CD4-positive, alpha-beta T cell (primary cell): Measurements from ENCODE around the gene MPC2. TPM values are rescaled to one million over a fixed set of nuclear protein-coding genes. Genes with fewer than 3 reads are reported as not detected.

Experiments
- ATAC-seq: fragments of 200-7000 bp; cut with Tn5 transposase; one replicate; pipeline ENCODE4 v1.10.0; 2022; ENCODE audit warnings: mild to moderate bottlenecking; ENCODE audit not compliant: poor library complexity
- CTCF ChIA-PET: fragments of 350-600 bp; sonication (Branson Sonifier 250); formaldehyde crosslinking; loops from one replicate; lab custom pipeline; 2021; ENCODE audit warnings: antibody characterized with exemption, inconsistent platforms; lab: Charles Lee
- POLR2A ChIA-PET: fragments of 350-600 bp; sonication (Branson Sonifier 250); formaldehyde crosslinking; loops from one replicate; lab custom pipeline; 2021; ENCODE audit warnings: antibody characterized with exemption, inconsistent platforms; lab: Charles Lee
- DNase-seq, 14 experiments: peaks; one replicate each; pipeline ENCODE4 v3.0.0-alpha.2; 2013 to 2020; ENCODE audit warnings: mixed read lengths in 2 of 14
- H3K27ac ChIP-seq, 2 donors: one replicate each; pipeline versions ENCODE4 v1.5.1 to v1.7.0; 2013; ENCODE audit warnings: low read length in 2 of 2, low read depth in 1 of 2, mild to moderate bottlenecking in 1 of 2
- H3K27me3 ChIP-seq, 2 experiments: 1 replicate in 1 of 2; 2 replicates in 1 of 2; pipeline versions ENCODE4 v1.6.1 to v1.7.0; 2013; ENCODE audit warnings: low read length in 2 of 2, control low read depth in 1 of 2, mild to moderate bottlenecking in 1 of 2, moderate library complexity in 1 of 2; ENCODE audit not compliant: insufficient read depth in 2 of 2, control insufficient read depth in 1 of 2
- H3K36me3 ChIP-seq: one replicate; pipeline ENCODE4 v1.6.1; 2013; ENCODE audit warnings: low read length, control low read depth; ENCODE audit not compliant: insufficient read depth
- H3K4me1 ChIP-seq: one replicate; pipeline ENCODE4 v1.6.1; 2013; ENCODE audit warnings: low read length, control low read depth; ENCODE audit not compliant: insufficient read depth
- H3K4me3 ChIP-seq: one replicate; pipeline ENCODE4 v1.5.1; 2013; ENCODE audit warnings: mild to moderate bottlenecking, low read length, moderate library complexity
- H3K9me3 ChIP-seq, 2 experiments: 1 replicate in 1 of 2; 2 replicates in 1 of 2; pipeline versions ENCODE4 v1.6.1 to v1.7.0; 2013; ENCODE audit warnings: low read length in 2 of 2, mild to moderate bottlenecking in 2 of 2, control low read depth in 1 of 2, moderate library complexity in 1 of 2; ENCODE audit not compliant: control insufficient read depth in 1 of 2, insufficient read depth in 1 of 2
- H3K27ac Mint-ChIP-seq: one replicate; pipeline ENCODE4 v1.8.0; 2020; ENCODE audit warnings: mixed read lengths
- H3K27me3 Mint-ChIP-seq: one replicate; pipeline ENCODE4 v1.8.0; 2021; ENCODE audit warnings: mixed read lengths
- H3K36me3 Mint-ChIP-seq: one replicate; pipeline ENCODE4 v1.8.0; 2021; ENCODE audit warnings: low read depth, mixed read lengths
- H3K4me1 Mint-ChIP-seq: one replicate; pipeline ENCODE4 v1.8.0; 2021; ENCODE audit warnings: low read depth, mixed read lengths
- H3K4me3 Mint-ChIP-seq: one replicate; pipeline ENCODE4 v1.8.0; 2020; ENCODE audit warnings: mild to moderate bottlenecking, mixed read lengths
- H3K9me3 Mint-ChIP-seq: one replicate; pipeline ENCODE4 v1.8.0; 2020; ENCODE audit warnings: mixed read lengths
- intact Hi-C, 2 experiments: fragments of 100-400 bp; cut with DNase I in 1 of 2; cut with micrococcal nuclease in 1 of 2; formaldehyde crosslinking; loops; one replicate each; pipeline versions ENCODE4 v1.15.1 to v1.9.0; 2023 to 2025; cut with DNase I, micrococcal nuclease
- total RNA-seq, 174 experiments: library from RNA in 2 of 174; stranded (reverse) in 2 of 174; gene quantifications; one replicate each; pipeline ENCODE4 v1.2.3 and lab custom pipeline; 2021 to 2026
- TF ChIP-seq, protein P1 (sequence below): fragments of 200-600 bp; IDR thresholded peaks from one replicate; pipeline ENCODE4 v1.8.0; 2022; ENCODE audit warnings: antibody characterized with exemption, mild to moderate bottlenecking

MPC2 gene
- total RNA-seq, 2 experiments from 2014 or later = 54.4 to 54.8 TPM

DNA sequence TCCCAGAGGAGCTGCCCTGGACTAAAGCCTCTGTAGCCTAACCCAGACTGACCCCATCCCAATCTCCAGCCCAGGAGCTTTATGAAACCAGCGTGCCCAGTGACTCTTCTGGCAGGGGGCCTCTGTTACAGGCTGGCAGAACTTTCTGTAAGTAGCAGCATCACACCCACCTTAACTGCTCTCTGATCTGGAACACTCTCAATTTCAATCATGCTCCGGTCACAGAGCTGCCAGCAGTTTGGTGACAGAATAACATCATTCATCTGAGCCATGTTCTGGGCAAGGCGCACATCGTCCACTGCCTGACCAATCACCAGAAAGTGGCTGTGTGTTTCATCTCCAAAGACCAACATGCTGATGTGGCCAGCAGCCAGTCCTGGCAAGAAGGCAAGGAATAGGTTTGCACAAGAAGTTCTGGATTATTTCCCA, 37.6 kb downstream of the MPC2 start:
- ATAC-seq (no peak), DNase-seq (no peak)
- POLR2A ChIA-PET = no interaction called here
- H3K27ac Mint-ChIP-seq = no peak overlapping the region
- H3K9me3 Mint-ChIP-seq = no peaks in the 10 kb centered on the region
- Histone ChIP-seq H3K27me3 (no peaks in the 10 kb centered on the region), H3K36me3 (no peaks in the 10 kb centered on the region), H3K9me3 (no peaks in the 10 kb centered on the region), H3K4me3 (no peak overlapping the region), H3K4me1 (no peaks in the 10 kb centered on the region), H3K27ac (no peak overlapping the region)
- no peaks in the 10 kb centered on the region for H3K4me1 Mint-ChIP-seq
- no peak overlapping the region for H3K4me3 Mint-ChIP-seq
- intact Hi-C loops = no loop called here
- CTCF ChIA-PET = no interaction called here
- no peaks in the 10 kb centered on the region for H3K36me3 Mint-ChIP-seq
- TF ChIP-seq, protein P1, sequence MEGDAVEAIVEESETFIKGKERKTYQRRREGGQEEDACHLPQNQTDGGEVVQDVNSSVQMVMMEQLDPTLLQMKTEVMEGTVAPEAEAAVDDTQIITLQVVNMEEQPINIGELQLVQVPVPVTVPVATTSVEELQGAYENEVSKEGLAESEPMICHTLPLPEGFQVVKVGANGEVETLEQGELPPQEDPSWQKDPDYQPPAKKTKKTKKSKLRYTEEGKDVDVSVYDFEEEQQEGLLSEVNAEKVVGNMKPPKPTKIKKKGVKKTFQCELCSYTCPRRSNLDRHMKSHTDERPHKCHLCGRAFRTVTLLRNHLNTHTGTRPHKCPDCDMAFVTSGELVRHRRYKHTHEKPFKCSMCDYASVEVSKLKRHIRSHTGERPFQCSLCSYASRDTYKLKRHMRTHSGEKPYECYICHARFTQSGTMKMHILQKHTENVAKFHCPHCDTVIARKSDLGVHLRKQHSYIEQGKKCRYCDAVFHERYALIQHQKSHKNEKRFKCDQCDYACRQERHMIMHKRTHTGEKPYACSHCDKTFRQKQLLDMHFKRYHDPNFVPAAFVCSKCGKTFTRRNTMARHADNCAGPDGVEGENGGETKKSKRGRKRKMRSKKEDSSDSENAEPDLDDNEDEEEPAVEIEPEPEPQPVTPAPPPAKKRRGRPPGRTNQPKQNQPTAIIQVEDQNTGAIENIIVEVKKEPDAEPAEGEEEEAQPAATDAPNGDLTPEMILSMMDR = no peak
- no peaks in the 10 kb centered on the region for H3K27me3 Mint-ChIP-seq

DNA sequence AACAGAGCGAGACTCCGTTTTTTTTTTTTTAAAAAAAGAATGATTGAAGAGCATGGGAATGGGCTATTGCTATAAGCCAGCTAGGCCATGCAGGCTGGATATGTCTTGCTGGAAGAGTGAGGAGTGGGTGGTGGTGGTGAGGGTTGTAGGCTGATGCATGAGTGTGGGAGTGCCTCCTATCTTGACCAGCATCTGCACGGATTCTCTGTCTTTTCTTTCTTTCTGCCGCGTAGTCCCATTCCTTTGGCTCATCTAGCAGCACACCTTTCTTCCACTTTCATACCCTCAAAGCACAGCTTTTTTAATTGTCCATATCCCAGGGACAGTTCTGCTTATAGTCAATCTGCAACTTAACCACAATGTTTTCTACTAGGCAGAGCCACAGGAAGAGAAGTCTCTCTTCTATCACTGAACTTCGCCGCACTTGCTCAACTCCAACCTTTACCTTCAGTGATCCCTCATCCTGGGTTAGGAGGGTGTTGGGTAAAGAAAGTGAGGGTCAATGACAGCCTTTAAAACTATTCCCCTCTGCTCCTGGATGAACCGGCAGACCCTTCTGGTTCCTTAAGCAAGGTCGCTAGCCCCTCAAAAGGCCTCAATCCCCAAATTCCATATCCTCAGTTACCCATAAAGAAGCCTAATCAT, 38.2 kb downstream of the MPC2 start:
- ATAC-seq (no peak), DNase-seq (no peak)
- Mint-ChIP-seq H3K4me3 (no peak overlapping the region), H3K27ac (no peak overlapping the region), H3K36me3 (no peaks in the 10 kb centered on the region), H3K27me3 (no peaks in the 10 kb centered on the region), H3K9me3 (no peaks in the 10 kb centered on the region), H3K4me1 (no peaks in the 10 kb centered on the region)
- ChIA-PET CTCF (no interaction called here), POLR2A (no interaction called here)
- intact Hi-C loops = no loop called here
- Histone ChIP-seq H3K27ac (no peak overlapping the region), H3K4me3 (no peak overlapping the region), H3K27me3 (no peaks in the 10 kb centered on the region), H3K4me1 (no peaks in the 10 kb centered on the region), H3K9me3 (no peaks in the 10 kb centered on the region), H3K36me3 (no peaks in the 10 kb centered on the region)
- TF ChIP-seq, protein P1 = no peak

DNA sequence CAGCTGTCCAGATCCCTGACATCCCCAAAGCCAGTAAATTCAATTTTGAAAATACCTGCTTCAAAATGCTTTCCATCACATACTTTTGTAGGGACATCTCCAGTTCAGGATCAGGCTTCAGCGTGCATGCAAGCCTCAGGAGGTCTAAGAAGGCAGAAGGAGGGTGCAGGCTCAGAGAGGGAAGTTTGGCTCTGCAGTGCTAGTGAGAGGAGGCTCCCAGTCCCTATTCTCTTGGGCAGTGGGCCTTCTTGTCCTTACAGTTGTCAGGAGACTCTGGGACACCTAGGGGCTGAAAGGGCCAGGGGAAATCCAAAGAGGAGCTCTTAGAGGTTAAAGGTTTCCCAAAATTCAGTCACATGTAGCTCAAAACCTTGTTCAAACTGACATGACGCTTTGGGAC, 43.1 kb downstream of the MPC2 start:
- H3K36me3 ChIP-seq = no peaks in the 10 kb centered on the region
- Mint-ChIP-seq H3K27ac (no peak overlapping the region), H3K9me3 (no peaks in the 10 kb centered on the region), H3K27me3 (no peaks in the 10 kb centered on the region), H3K36me3 (no peaks in the 10 kb centered on the region), H3K4me3 (no peak overlapping the region), H3K4me1 (no peaks in the 10 kb centered on the region)
- TF ChIP-seq, protein P1 = no peak
- H3K27me3 ChIP-seq = no peaks in the 10 kb centered on the region
- intact Hi-C loops = no loop called here
- H3K4me3 ChIP-seq = no peak overlapping the region
- H3K4me1 ChIP-seq = no peaks in the 10 kb centered on the region
- H3K27ac ChIP-seq = no peak overlapping the region
- ATAC-seq = no peak
- no peaks in the 10 kb centered on the region for H3K9me3 ChIP-seq
- POLR2A ChIA-PET = no interaction called here
- CTCF ChIA-PET = interaction anchor here (0.7 kb wide), 2 partner anchors 130 to 876 kb away, joined by 3 to 4 read pairs; no protein-coding TSS in a partner anchor
- DNase-seq = no peak
